Endothelial cell (in vitro differentiated cells): Measurements from ENCODE around the gene AQP3. TPM values are rescaled to one million over a fixed set of nuclear protein-coding genes. Genes with fewer than 3 reads are reported as not detected.
A peak's percentile ranks its signal among the peaks of the same experiment; 100 is the strongest.
"Not testable (repeated sequence)": the region's sequence is repeated elsewhere in the genome, so short reads cannot be mapped to it uniquely, and the experiment has no call there.

Experiments
- DNase-seq: peaks from one replicate; pipeline ENCODE4 v3.0.0; 2021; ENCODE audit warnings: low spot score
- H3K27ac Mint-ChIP-seq: one replicate; pipeline ENCODE4 v1.8.0; 2021; ENCODE audit warnings: mixed read lengths, inconsistent platforms; ENCODE audit not compliant: unreplicated experiment
- H3K27me3 Mint-ChIP-seq: one replicate; pipeline ENCODE4 v1.8.0; 2021; ENCODE audit warnings: mild to moderate bottlenecking, moderate library complexity, mixed read lengths, inconsistent platforms; ENCODE audit not compliant: unreplicated experiment
- H3K36me3 Mint-ChIP-seq: one replicate; pipeline ENCODE4 v1.8.0; 2021; ENCODE audit warnings: mild to moderate bottlenecking, low read depth, mixed read lengths, inconsistent platforms; ENCODE audit not compliant: unreplicated experiment
- H3K4me1 Mint-ChIP-seq: one replicate; pipeline ENCODE4 v1.8.0; 2021; ENCODE audit warnings: mild to moderate bottlenecking, mixed read lengths, inconsistent platforms; ENCODE audit not compliant: unreplicated experiment
- H3K4me3 Mint-ChIP-seq: one replicate; pipeline ENCODE4 v1.8.0; 2021; ENCODE audit warnings: mild to moderate bottlenecking, mixed read lengths, inconsistent platforms; ENCODE audit not compliant: unreplicated experiment
- H3K9me3 Mint-ChIP-seq: one replicate; pipeline ENCODE4 v1.8.0; 2021; ENCODE audit warnings: mixed read lengths, inconsistent platforms; ENCODE audit not compliant: unreplicated experiment
- total RNA-seq: library from RNA; stranded (reverse); fragmentation: NEBNext Ultra II Directional; extraction: Animal tissue kit (Norgen Biotek cat#: 25700); gene quantifications from one replicate; pipeline ENCODE4 v1.2.1, GENCODE V29; 2021; ENCODE audit not compliant: unreplicated experiment
- TF ChIP-seq, protein P1 (sequence below): fragments of 200-600 bp; sonication (generic); IDR thresholded peaks from one replicate; pipeline ENCODE4 v1.5.0; 2021; ENCODE audit warnings: antibody characterized with exemption; ENCODE audit not compliant: unreplicated experiment

The AQP3 gene
- total RNA-seq, 1 donor from 2014 or later = 6.0 TPM

DNA sequence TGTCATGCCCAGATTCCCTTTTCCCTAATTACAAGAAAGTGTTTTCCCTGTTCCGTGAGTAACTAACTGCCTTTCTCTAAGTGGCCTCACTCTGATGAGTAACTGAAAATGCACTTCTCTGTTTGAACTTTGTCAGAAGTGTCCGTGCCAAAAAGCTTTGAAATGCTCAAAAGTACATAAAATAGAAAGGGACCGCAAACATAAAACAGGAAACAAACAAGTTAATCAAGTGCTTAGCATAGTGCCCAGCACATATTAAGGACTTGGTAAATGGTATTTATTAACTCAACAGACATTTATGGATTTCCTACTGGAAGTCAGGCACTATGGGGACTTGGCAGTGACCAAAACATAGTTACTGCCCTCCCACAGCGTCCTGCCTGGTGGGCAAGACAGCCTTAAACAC is 22.3 kb downstream of the AQP3 start:
- H3K4me1 Mint-ChIP-seq = no peaks in the 10 kb centered on the region
- H3K27ac Mint-ChIP-seq = no peak overlapping the region
- no peak overlapping the region for H3K4me3 Mint-ChIP-seq

DNA sequence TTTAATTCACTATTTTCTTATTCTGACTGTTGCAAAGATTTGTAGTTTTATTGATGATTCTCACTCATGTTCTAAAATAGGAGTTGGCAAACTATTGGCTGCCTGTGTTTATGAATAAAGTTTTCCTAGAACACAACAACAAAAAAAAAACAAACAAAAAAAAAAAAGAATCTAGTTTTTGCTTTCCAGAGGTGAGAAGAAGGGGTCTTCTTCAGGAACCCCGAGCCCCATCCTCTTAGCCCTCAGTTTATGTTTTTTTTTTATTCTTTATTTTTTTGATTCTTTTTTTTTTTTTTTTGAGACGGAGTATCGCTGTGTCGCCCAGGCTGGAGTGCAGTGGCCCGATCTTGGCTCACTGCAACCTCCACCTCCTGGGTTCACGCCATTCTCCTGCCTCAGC is 22.9 kb downstream of the AQP3 start:
- H3K9me3 Mint-ChIP-seq, H3K4me3 Mint-ChIP-seq, H3K4me1 Mint-ChIP-seq, DNase-seq, H3K27ac Mint-ChIP-seq, H3K36me3 Mint-ChIP-seq: not testable (repeated sequence)
- H3K27me3 Mint-ChIP-seq = peaks cover 11% of the 10 kb centered on the region

More for the DNA sequence above, 22.3 kb downstream of the AQP3 start:
- TF ChIP-seq, protein P1, sequence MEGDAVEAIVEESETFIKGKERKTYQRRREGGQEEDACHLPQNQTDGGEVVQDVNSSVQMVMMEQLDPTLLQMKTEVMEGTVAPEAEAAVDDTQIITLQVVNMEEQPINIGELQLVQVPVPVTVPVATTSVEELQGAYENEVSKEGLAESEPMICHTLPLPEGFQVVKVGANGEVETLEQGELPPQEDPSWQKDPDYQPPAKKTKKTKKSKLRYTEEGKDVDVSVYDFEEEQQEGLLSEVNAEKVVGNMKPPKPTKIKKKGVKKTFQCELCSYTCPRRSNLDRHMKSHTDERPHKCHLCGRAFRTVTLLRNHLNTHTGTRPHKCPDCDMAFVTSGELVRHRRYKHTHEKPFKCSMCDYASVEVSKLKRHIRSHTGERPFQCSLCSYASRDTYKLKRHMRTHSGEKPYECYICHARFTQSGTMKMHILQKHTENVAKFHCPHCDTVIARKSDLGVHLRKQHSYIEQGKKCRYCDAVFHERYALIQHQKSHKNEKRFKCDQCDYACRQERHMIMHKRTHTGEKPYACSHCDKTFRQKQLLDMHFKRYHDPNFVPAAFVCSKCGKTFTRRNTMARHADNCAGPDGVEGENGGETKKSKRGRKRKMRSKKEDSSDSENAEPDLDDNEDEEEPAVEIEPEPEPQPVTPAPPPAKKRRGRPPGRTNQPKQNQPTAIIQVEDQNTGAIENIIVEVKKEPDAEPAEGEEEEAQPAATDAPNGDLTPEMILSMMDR = no peak
- Mint-ChIP-seq H3K27me3 (peaks cover 13% of the 10 kb centered on the region), H3K9me3 (no peaks in the 10 kb centered on the region), H3K36me3 (no peaks in the 10 kb centered on the region)
- no peak for DNase-seq

GRCh38 chr9:33424043-33424442 is 23.4 kb downstream of the AQP3 start:
- H3K9me3 Mint-ChIP-seq, H3K36me3 Mint-ChIP-seq, DNase-seq, H3K27ac Mint-ChIP-seq, H3K4me3 Mint-ChIP-seq, H3K4me1 Mint-ChIP-seq: not testable (repeated sequence)
- H3K27me3 Mint-ChIP-seq = peaks cover 11% of the 10 kb centered on the region

- H3K27me3 Mint-ChIP-seq = peaks cover 10% of the 10 kb centered on the region
- no peak overlapping the region for H3K27ac Mint-ChIP-seq
- no peaks in the 10 kb centered on the region for H3K9me3 Mint-ChIP-seq
- TF ChIP-seq, protein P1 = no peak
- H3K4me1 Mint-ChIP-seq = peaks cover 6% of the 10 kb centered on the region
- DNase-seq = no peak
- no peaks in the 10 kb centered on the region for H3K36me3 Mint-ChIP-seq
- peak overlapping the region; percentile 3 for H3K4me3 Mint-ChIP-seq
These were observed 27.6 kb downstream of the AQP3 start for GRCh38 chr9:33419708-33420303.

DNA sequence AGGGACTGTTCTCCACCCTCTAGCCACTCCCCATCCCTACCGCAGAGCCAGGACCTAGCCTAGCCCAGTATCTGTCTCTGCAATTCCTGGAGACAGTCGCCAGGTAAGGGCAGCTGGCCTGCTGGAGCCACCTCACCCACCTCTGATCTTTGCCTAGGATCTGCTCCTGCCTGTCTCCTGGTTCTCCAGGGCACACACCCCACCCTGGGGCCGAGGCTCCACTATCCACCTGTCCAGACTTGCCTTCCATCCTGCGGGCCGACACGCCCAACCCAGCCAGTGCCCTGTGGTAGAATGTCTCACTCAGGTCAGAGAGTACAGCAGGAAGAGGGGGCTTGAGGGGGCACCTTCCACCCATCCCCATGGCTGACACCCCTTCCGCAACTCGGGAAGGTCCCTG is 29.3 kb downstream of the AQP3 start:
- no peaks in the 10 kb centered on the region for H3K36me3 Mint-ChIP-seq
- peak overlapping the region; percentile 7 for H3K27ac Mint-ChIP-seq
- H3K9me3 Mint-ChIP-seq = no peaks in the 10 kb centered on the region
- TF ChIP-seq, protein P1 = no peak
- H3K4me1 Mint-ChIP-seq = peaks cover 6% of the 10 kb centered on the region
- DNase-seq = no peak
- H3K4me3 Mint-ChIP-seq = no peak overlapping the region
- peaks cover 12% of the 10 kb centered on the region for H3K27me3 Mint-ChIP-seq

DNA sequence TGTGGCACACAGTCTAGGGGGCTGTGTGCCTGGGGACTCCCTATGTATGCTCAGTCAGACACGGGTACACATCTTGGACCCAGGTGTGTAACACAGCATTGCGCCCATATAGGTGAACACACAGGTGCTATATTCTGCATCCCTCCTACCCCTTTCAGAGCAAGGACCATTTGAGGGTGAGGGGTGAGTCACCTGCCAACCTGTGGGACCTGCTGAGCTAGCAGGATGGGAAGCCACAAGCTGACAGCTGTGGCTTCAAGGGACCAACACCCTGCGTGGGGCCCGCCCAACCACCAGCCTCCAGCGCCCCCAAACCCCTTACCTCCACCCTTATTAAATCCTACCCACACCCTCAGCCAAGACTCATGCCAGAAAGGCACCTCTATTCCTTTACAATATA is 30.4 kb downstream of the AQP3 start:
- no peak overlapping the region for H3K27ac Mint-ChIP-seq

More for the DNA sequence above, 30.4 kb downstream of the AQP3 start:
- Mint-ChIP-seq H3K36me3 (no peaks in the 10 kb centered on the region), H3K27me3 (peaks cover 12% of the 10 kb centered on the region), H3K4me3 (no peak overlapping the region), H3K9me3 (no peaks in the 10 kb centered on the region), H3K4me1 (peaks cover 6% of the 10 kb centered on the region)
- DNase-seq = no peak
- TF ChIP-seq, protein P1 = no peak
